ENCODE results near the gene OPN1SW.

DNA sequence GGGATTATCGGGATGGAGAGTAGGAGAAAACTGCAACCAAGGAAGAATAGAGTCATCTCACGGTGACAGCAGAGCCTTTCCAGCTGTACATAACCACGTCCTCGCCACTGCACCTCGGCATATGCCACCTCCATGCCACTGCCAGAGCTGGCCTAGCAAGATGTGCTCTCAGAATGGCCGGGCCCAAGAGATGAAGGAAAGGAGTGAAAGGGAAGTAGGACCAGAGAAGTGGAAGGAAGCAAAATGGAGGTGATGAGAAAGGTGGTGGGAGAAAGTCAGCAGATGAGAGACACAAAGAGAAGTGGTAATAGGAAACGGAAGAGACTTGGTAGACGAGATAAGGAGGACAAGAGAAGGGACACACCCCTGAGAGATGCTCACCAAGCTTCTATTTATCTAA, 44.4 kb downstream of the OPN1SW start:
- TF ChIP-seq, protein P1, sequence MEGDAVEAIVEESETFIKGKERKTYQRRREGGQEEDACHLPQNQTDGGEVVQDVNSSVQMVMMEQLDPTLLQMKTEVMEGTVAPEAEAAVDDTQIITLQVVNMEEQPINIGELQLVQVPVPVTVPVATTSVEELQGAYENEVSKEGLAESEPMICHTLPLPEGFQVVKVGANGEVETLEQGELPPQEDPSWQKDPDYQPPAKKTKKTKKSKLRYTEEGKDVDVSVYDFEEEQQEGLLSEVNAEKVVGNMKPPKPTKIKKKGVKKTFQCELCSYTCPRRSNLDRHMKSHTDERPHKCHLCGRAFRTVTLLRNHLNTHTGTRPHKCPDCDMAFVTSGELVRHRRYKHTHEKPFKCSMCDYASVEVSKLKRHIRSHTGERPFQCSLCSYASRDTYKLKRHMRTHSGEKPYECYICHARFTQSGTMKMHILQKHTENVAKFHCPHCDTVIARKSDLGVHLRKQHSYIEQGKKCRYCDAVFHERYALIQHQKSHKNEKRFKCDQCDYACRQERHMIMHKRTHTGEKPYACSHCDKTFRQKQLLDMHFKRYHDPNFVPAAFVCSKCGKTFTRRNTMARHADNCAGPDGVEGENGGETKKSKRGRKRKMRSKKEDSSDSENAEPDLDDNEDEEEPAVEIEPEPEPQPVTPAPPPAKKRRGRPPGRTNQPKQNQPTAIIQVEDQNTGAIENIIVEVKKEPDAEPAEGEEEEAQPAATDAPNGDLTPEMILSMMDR (IDR thresholded peaks at IDR 0.05) = no peak
- TF ChIP-seq ZFX (IDR thresholded peaks at IDR 0.05; ENCODE audit: borderline replicate concordance) = no peak

Measured in 22Rv1 (cell line).